Measurements from ENCODE around the gene CHMP2A. TPM values are rescaled to one million over a fixed set of nuclear protein-coding genes. Genes with fewer than 3 reads are reported as not detected.

CHMP2A gene
- total and polyA plus RNA-seq, 4 donors = 58.0 to 107 (median 83.3) TPM

- peak overlapping the region in 1 of 3 donors; percentile 15 for H3K4me3 ChIP-seq (ENCODE audit: low read depth in 1 of 3, low read length in 3 of 3)
- H3K9ac ChIP-seq (ENCODE audit: low read depth in 1 of 2, low read length in 2 of 2) = peak overlapping the region in 1 of 2 donors; percentile 31
- H3K36me3 ChIP-seq (ENCODE audit: control insufficient read depth in 4 of 4, insufficient read depth in 3 of 4, low read depth in 1 of 4, low read length in 3 of 4) = peaks cover 3 to 17% (median 12%) of the 10 kb centered on the region in 4 donors
- no peaks in the 10 kb centered on the region for H3K27me3 ChIP-seq (ENCODE audit: control insufficient read depth in 4 of 4, insufficient read depth in 4 of 4, low read length in 3 of 4)
- WGBS = 66% methylated on average over 10 of the region's 10 CpGs
- H3K27ac ChIP-seq (ENCODE audit: low read depth in 1 of 2, low read length in 2 of 2) = peak overlapping the region; percentile 87 to 100
- no peak for DNase-seq (ENCODE audit: low spot score)
- H3K9me3 ChIP-seq (ENCODE audit: control insufficient read depth in 4 of 4, low read length in 3 of 4) = no peaks in the 10 kb centered on the region
- TF ChIP-seq GABPA (IDR thresholded peaks at IDR 0.05 in 1 of 2, conservative IDR thresholded peaks at IDR 0.05 in 1 of 2) (no peak), NR2F2 (IDR thresholded peaks at IDR 0.05) (no peak), RAD21 (IDR thresholded peaks at IDR 0.05) (no peak), JUND (IDR thresholded peaks at IDR 0.05) (no peak), YY1 (IDR thresholded peaks at IDR 0.05) (no peak), EGR1 (IDR thresholded peaks at IDR 0.05; ENCODE audit: low read depth in 2 of 2) (no peak), FOXA1 (IDR thresholded peaks at IDR 0.05) (no peak), HNF4A (conservative IDR thresholded peaks at IDR 0.05) (no peak), MAX (IDR thresholded peaks at IDR 0.05) (no peak), RXRA (IDR thresholded peaks at IDR 0.05) (no peak), FOXA2 (IDR thresholded peaks at IDR 0.05) (no peak)
- TF ChIP-seq, protein P1, sequence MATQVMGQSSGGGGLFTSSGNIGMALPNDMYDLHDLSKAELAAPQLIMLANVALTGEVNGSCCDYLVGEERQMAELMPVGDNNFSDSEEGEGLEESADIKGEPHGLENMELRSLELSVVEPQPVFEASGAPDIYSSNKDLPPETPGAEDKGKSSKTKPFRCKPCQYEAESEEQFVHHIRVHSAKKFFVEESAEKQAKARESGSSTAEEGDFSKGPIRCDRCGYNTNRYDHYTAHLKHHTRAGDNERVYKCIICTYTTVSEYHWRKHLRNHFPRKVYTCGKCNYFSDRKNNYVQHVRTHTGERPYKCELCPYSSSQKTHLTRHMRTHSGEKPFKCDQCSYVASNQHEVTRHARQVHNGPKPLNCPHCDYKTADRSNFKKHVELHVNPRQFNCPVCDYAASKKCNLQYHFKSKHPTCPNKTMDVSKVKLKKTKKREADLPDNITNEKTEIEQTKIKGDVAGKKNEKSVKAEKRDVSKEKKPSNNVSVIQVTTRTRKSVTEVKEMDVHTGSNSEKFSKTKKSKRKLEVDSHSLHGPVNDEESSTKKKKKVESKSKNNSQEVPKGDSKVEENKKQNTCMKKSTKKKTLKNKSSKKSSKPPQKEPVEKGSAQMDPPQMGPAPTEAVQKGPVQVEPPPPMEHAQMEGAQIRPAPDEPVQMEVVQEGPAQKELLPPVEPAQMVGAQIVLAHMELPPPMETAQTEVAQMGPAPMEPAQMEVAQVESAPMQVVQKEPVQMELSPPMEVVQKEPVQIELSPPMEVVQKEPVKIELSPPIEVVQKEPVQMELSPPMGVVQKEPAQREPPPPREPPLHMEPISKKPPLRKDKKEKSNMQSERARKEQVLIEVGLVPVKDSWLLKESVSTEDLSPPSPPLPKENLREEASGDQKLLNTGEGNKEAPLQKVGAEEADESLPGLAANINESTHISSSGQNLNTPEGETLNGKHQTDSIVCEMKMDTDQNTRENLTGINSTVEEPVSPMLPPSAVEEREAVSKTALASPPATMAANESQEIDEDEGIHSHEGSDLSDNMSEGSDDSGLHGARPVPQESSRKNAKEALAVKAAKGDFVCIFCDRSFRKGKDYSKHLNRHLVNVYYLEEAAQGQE (IDR thresholded peaks at IDR 0.05) = no peak
- TF ChIP-seq, protein P2, sequence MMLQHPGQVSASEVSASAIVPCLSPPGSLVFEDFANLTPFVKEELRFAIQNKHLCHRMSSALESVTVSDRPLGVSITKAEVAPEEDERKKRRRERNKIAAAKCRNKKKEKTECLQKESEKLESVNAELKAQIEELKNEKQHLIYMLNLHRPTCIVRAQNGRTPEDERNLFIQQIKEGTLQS (IDR thresholded peaks at IDR 0.05) = no peak
- TF ChIP-seq, protein P3, sequence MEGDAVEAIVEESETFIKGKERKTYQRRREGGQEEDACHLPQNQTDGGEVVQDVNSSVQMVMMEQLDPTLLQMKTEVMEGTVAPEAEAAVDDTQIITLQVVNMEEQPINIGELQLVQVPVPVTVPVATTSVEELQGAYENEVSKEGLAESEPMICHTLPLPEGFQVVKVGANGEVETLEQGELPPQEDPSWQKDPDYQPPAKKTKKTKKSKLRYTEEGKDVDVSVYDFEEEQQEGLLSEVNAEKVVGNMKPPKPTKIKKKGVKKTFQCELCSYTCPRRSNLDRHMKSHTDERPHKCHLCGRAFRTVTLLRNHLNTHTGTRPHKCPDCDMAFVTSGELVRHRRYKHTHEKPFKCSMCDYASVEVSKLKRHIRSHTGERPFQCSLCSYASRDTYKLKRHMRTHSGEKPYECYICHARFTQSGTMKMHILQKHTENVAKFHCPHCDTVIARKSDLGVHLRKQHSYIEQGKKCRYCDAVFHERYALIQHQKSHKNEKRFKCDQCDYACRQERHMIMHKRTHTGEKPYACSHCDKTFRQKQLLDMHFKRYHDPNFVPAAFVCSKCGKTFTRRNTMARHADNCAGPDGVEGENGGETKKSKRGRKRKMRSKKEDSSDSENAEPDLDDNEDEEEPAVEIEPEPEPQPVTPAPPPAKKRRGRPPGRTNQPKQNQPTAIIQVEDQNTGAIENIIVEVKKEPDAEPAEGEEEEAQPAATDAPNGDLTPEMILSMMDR (IDR thresholded peaks at IDR 0.05; ENCODE audit: low read depth, low read length, missing input control) = no peak
- H3K4me1 ChIP-seq (ENCODE audit: control insufficient read depth in 4 of 4, insufficient read depth in 4 of 4, low read length in 3 of 4) = peaks cover 17 to 53% (median 45%) of the 10 kb centered on the region in 4 donors
Measured at GRCh38 chr19:58556622-58557220, 1.8 kb upstream of the CHMP2A start.

GRCh38 chr19:58555920-58556621, 1.2 kb upstream of the CHMP2A start:
- Histone ChIP-seq H3K4me1 (ENCODE audit: control insufficient read depth in 4 of 4, insufficient read depth in 4 of 4, low read length in 3 of 4) (peaks cover 13 to 47% (median 41%) of the 10 kb centered on the region in 4 donors), H3K27me3 (ENCODE audit: control insufficient read depth in 4 of 4, insufficient read depth in 4 of 4, low read length in 3 of 4) (no peaks in the 10 kb centered on the region), H3K27ac (ENCODE audit: low read depth in 1 of 2, low read length in 2 of 2) (peak overlapping the region in 1 of 2 donors; percentile 71), H3K4me3 (ENCODE audit: low read depth in 1 of 3, low read length in 3 of 3) (no peak overlapping the region), H3K36me3 (ENCODE audit: control insufficient read depth in 4 of 4, insufficient read depth in 3 of 4, low read depth in 1 of 4, low read length in 3 of 4) (peaks cover 3 to 24% (median 18%) of the 10 kb centered on the region in 4 donors), H3K9me3 (ENCODE audit: control insufficient read depth in 4 of 4, low read length in 3 of 4) (no peaks in the 10 kb centered on the region), H3K9ac (ENCODE audit: low read depth in 1 of 2, low read length in 2 of 2) (no peak overlapping the region)
- no peak for DNase-seq (ENCODE audit: low spot score)
- TF ChIP-seq HNF4G (IDR thresholded peaks at IDR 0.05) (no peak), EGR1 (IDR thresholded peaks at IDR 0.05; ENCODE audit: low read depth in 2 of 2) (no peak), JUND (IDR thresholded peaks at IDR 0.05) (no peak)
- TF ChIP-seq, protein P4, sequence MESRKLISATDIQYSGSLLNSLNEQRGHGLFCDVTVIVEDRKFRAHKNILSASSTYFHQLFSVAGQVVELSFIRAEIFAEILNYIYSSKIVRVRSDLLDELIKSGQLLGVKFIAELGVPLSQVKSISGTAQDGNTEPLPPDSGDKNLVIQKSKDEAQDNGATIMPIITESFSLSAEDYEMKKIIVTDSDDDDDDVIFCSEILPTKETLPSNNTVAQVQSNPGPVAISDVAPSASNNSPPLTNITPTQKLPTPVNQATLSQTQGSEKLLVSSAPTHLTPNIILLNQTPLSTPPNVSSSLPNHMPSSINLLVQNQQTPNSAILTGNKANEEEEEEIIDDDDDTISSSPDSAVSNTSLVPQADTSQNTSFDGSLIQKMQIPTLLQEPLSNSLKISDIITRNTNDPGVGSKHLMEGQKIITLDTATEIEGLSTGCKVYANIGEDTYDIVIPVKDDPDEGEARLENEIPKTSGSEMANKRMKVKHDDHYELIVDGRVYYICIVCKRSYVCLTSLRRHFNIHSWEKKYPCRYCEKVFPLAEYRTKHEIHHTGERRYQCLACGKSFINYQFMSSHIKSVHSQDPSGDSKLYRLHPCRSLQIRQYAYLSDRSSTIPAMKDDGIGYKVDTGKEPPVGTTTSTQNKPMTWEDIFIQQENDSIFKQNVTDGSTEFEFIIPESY (IDR thresholded peaks at IDR 0.05) = no peak
- WGBS = 94% methylated on average over 16 of the region's 16 CpGs
